ENCODE data around the gene FOXO4. TPM values are rescaled to one million over a fixed set of nuclear protein-coding genes. Genes with fewer than 3 reads are reported as not detected.
A peak's percentile ranks its signal among the peaks of the same experiment; 100 is the strongest.

FOXO4 gene
- total RNA-seq, 1 donor from 2014 or later: 5.8 TPM

DNA sequence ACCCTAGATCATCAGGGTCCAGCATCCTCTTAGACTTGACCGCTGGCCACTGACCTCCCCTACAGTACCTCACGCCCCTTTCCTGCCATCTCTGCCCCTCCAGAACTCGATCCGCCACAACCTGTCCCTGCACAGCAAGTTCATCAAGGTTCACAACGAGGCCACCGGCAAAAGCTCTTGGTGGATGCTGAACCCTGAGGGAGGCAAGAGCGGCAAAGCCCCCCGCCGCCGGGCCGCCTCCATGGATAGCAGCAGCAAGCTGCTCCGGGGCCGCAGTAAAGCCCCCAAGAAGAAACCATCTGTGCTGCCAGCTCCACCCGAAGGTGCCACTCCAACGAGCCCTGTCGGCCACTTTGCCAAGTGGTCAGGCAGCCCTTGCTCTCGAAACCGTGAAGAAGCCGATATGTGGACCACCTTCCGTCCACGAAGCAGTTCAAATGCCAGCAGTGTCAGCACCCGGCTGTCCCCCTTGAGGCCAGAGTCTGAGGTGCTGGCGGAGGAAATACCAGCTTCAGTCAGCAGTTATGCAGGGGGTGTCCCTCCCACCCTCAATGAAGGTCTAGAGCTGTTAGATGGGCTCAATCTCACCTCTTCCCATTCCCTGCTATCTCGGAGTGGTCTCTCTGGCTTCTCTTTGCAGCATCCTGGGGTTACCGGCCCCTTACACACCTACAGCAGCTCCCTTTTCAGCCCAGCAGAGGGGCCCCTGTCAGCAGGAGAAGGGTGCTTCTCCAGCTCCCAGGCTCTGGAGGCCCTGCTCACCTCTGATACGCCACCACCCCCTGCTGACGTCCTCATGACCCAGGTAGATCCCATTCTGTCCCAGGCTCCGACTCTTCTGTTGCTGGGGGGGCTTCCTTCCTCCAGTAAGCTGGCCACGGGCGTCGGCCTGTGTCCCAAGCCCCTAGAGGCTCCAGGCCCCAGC is 5.2 kb downstream of the FOXO4 start:
- no peak for DNase-seq

DNA sequence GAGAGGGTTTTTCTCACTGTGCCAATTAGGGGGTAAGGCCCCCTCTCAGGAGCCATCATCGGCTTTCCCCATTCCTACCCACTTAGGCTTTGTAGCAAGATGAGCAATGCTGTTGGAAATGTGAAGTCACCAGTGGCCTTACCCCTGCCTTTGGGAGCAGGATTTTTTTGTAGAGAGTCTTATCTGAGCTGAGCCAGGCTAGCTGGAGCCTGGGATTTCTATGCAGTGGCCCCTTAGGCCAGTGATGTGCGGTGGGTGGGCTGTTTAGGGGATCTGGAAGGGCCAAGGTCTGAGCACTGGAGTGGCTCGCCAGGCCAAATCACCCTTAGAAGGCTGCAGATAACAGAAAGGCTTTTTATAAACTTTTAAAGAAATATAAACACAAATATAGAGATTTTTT is 6.6 kb downstream of the FOXO4 start:
- DNase-seq: no peak

DNA sequence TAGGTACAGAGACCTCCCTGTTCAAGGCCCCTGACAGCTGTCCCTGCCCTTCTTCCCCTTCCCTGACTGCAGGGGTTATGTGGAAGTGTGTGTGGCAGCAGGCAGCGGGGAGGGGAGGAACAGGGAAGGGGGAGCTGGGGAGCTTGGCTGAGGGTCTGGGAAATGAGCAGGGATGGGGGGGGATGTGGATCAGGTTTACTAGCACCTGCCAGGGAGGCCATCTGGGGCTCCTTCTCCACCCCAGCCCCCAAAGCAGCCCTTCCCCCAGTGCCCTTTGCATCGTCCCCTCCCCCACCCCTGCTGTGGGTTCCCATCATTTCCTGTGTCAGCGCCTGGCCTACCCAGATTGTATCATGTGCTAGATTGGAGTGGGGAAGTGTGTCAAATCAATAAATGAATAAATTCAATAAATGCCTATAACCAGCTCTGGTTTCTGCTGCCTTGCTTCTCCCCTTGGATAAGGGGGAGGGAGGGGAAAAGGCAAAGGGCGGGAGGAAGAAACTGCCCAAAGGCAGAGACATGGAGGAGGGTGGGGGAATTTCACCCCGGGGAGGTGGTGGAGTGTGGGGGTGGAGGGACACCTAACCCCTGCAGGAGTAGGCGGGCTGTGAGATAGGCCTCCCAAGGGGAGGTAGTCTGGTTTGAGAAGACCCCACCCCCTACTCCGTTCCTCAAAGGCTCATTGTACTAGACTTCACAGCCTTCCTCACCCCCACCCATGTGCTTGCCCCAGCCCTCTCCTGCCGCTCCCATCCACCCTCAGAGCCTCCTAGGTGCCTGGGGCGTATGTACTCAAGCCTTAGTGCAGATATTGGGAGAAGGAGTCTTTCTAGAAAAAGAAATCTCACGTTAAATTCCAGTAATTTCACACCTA is 7.7 kb downstream of the FOXO4 start:
- no peak for DNase-seq

DNA sequence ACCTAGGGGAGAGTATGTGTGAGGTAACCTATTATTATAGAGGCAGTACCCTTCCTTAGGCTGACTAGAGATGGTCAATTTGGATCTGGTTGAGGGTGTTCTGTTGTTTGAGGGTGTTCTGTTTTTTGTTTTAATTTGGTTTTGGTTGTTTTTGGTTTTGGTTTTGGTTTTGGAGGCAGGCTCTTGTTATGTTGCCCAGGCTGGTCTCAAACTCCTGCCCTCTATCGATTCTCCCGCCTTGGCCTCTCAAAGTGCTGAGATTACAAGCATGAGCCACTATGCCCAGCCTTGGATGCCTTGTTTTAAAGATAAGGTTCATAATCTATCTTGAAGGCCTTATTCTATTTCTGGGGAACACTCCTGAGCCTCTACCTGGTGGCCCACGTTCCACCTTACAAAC is 10.0 kb downstream of the FOXO4 start:
- no peak for DNase-seq

DNA sequence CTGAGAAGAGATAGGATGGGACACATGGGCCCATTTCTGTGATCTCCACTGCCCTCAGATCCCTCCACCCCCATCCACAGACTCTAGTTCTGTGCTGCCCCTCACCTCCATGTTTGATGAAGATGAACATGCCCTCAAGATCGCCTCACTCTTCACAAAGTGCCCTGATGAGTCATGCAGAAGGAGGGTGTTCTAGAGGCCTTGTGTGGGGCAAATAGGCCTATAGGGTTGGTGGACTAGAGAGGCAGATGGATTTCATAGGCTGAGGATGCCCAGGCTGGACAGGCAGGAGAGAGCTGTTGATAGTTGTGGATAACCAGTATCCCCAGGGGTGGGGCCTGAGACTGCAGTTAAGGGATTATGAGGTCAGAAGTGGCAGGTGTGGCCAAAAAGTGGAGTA is 10.8 kb downstream of the FOXO4 start, which contains the start of gene CXorf65:
Gene CXorf65 (minus strand): TSS at position 314 of the 400 bp plus-strand sequence. CDS start 184 bp downstream, at position 130.
- DNase-seq: no peak

DNA sequence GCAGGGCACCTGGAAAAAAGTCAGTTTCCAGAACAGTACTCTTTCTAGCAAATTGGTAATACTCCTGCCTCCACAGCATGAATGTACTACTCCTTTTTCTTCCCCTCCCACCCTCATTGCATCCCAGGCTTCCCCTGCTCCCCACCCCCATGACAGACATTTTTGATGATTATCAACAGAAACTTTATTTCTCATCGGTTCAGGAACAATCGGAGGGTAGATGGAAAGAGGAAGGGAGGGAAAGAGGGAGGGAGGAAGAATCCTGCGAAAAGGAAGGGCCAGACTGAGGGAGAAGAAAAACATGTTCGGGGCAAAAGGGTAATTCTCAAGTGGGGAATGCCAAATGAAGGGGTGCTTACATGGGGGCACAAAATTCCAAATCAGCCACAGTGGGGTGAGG is 11.6 kb downstream of the FOXO4 start:
- DNase-seq: no peak

DNA sequence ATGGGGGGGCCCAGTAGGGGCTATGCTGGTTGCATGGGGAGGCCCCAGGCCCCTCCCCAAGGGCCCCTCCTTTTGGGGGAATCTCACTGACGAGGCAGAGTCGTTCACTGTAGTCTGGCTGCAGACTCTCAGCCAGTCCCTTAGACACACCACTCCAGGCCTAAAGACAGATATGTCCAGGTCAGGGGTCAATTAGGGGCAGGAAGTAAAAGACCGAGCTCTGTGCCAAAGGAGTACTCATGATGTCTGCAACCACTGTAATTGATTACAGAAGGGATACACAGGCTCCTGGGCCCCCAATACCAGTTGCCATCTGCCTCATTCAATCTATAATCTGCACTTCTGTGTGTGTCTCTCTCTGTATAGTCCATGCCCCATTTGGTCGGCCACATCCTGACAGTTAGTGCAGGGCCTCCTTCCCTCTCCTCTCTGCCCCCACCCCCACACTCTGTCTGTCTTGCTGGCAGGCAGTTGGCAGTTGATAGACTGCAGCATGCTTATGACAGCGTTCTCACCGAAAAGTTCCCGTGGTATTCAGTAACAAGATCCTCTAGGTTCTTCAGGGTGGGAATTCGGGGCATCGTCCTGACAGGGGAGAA is 12.2 kb downstream of the FOXO4 start:
- DNase-seq: no peak

DNA sequence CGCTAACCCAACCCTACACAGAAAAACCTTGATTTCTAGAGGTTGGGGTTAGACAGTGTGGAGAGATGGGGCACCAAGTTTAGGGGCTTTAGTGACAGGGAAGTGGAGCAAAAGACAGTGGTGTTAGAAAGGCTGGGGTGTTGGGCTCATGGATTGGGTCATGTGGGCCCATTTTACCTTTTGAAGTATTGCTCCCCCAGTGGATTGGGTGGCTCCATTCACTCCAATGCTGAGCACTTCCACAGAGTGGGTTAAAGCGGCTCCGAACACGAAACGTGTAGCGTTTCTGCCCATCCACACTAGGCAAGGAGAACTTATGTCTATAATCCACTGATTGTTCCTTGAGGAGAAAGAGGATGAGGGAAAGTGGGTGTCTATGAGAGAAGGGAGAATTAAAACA is 13.4 kb downstream of the FOXO4 start:
- no peak for DNase-seq

DNA sequence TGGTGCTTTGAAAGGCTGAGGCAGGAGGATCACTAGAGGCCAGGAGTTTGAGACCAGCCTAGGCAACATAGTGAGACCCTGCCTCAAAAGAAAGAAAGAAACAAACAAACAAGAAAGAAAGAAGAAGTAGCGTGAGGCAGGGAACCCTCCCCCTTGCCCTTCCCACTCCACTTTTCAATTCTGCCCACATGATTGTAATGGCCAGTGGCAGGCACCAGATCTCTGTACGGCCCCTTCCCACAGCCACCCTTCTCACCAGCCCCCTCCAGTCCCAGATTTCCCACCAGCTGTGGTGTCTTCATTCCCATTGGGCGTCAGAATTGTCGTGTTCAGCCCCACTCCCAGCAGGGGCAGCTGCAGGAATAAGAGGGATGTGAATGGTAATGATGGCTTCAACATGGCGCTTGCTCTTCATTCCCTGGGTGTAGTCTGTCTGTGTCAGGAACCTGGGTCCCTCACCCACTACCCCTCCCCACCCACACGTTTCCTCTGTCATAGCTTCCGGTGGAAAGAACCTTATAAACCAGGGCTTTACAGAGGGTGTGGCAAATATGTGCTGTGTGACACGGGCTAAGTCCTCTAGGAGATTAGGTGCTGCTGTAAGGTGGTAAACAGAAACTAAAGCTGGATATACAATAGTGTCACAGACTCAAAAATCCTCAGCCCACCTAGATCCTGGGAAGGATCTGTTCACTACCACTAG is 15.6 kb downstream of the FOXO4 start, which contains the start of gene IL2RG:
Gene IL2RG (minus strand): TSS at position 437 of the 703 bp plus-strand sequence. CDS start 38 bp downstream, at position 399.
- no peak for DNase-seq

DNA sequence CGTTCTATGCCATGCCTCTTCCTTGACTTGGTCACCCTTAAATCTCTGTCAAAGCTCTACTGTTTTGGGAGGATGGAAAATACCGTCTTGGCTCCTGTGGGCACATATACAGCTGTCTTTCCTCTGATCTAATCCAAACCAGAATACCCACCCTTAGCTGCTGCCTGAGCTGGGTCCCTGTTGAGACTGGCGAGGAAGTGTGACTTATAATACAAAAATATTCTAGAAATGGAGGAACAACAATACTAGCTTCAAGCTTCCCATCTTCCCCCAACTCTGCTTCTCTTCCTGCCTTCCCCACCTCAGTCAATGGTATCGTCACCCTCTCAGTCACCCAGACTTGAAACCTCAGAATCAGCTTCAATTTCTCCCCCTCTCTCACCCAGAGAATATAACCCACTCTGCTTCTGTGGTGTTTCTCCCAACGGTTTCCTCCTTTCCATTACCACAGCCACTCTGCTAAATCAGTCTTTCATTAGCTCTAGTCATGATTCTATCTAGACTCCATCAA is 16.3 kb downstream of the FOXO4 start:
- DNase-seq: no peak

DNA sequence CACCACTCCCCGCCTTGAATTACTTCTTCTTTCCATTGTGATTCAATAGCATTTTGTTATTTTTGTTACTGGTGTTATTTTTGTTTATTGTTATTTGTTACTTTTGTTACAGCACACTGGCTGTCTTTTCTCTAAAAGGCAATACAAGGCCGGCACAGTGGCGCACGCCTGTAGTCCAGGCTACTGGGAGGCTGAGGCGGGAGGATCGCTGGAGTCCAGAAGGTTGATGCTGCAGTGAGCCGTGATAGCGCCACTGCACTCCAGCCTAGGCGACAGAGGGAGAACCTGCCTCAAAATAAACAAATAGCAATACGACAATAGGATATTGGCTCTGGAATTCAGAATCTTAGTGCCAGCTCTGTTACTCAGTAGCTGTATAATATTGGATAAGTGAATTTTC is 21.7 kb downstream of the FOXO4 start:
- no peak for DNase-seq

DNA sequence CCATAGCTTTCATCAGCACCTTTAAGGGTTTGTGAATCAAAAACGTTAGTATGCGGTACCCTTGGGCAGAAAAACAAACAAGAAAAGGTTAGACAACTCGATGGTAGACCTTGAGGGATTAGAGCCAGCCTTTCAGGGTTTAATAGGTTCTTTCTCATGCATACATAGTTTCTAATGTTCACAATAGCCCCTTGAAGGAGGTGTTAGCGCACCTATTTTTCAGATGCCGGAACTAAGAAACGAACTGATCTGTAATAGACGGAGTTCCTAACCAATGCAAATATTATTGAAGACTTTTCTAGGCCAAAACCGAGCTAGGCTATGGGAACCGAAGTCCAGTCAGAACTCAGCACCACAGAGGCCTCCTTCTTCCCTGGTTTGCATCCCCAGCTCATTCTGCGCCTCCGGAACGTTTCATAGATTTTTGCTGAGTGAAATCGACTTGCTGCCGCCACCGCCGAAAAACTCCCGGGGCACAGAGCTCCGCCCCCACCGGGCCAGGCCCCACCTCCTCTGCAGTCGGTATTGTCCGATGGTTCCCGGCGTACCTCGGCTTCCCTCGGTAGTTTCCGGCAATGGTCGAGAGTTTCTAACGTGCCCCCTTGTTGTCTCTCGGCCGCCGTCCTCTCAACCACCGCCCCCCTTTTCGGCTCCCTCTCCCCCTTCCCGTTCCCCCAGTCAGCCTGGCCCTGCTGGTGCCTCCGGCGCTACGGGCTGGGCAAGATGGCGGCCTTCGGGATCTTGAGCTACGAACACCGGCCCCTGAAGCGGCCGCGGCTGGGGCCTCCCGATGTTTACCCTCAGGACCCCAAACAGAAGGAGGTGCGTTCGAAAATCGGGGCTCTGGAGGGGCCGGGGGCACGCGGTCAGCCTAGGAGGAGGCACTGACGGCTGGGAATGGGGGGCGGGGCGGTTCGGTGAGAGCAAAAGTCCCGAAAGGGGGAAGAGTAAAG is 22.7 kb downstream of the FOXO4 start, which contains the start of gene MED12:
Gene MED12 (plus strand): TSS at position 565 of the 953 bp plus-strand sequence. CDS start 159 bp downstream, at position 724.
- peak; percentile 80 for DNase-seq

DNA sequence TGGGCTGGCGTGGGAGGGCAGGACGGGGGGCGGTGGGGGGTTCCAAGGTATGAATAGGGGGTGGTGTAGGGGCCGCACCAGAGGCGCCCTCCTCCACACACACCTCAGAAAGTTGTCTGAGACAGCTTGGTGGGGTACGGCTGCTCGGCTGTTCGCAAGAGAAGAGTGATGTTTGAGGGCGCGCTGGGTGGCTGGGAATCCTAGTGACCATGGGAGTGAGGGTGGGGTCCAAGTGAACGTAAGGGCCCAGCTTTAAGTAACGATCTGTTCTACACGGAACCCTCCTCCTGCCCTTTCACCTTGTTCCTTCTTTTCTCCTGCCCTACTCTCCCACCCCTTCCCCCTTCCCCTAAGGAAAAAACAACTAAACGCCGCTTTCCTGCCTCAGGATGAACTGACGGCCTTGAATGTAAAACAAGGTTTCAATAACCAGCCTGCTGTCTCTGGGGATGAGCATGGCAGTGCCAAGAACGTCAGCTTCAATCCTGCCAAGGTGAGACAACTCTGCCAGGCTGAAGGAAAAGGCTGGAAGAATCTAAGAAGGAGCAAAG is 23.4 kb downstream of the FOXO4 start:
- no peak for DNase-seq

DNA sequence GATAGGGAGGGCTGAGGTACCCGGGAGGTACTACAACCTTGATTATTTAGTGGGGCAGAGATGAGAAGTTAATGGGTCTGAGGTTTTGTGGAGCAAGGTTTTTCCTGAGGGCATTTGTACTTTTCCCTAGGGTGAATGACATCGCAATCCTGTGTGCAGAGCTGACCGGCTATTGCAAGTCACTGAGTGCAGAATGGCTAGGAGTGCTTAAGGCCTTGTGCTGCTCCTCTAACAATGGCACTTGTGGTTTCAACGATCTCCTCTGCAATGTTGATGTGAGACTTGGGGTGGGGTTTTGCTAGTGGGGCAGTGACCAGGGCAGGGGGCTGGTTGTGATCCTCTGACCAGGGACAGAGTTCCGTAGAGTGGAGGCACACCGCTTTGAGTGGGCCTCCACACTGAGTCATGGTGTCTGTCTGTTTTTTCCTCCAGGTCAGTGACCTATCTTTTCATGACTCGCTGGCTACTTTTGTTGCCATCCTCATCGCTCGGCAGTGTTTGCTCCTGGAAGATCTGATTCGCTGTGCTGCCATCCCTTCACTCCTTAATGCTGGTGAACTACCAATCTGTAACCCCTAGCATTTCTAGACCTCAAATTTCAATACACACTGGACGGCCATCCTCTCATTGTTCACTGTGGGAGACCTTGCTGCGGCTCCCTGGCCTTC is 32.6 kb downstream of the FOXO4 start:
- DNase-seq: no peak

DNA sequence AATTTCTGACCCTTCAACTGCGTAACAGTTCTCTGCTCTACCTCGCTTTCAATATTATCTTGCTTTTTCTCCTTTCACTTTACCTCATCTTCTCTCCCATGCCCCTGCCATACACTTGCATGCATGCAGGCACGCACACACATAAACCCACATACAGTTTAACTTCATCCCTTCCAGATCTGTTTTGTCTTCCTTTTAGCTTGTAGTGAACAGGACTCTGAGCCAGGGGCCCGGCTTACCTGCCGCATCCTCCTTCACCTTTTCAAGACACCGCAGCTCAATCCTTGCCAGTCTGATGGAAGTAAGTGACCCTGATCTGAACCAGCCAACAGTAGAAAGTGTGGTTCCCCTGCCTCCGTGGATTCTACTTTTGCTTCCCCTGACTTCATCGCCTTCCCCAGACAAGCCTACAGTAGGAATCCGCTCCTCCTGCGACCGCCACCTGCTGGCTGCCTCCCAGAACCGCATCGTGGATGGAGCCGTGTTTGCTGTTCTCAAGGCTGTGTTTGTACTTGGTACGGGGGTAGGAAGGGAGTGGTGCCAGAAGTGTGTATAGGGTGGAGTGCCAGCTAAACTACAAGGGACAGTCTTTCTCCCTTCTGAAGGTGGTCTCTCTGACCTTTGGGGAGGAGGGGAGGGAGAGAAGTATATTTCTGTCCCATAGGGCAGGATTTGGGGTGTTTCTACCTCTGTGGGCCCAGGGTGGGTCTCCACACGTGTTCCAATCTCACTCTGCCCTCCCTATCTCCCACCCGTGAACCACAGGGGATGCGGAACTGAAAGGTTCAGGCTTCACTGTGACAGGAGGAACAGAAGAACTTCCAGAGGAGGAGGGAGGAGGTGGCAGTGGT is 33.5 kb downstream of the FOXO4 start:
- DNase-seq: peak; percentile 33

DNA sequence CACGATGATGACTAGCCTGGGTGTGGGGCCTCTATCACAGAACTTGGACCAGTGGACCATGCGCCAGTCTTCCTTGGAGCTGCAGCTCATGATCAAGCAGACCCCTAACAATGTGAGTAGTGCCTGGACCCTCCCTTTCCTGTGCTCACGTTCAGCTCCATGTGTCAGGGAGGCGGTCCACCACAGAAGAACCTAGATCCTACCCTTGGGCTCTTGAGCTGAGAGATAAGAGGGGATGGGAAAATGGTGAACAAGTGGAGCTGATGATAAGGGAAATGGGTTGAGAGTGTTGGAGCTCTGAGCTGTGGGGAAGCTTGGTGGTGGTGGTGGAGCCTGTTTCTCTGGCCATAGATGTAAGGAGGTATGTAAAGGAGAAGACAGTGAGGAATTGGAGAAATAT is 35.9 kb downstream of the FOXO4 start:
- DNase-seq: no peak

DNA sequence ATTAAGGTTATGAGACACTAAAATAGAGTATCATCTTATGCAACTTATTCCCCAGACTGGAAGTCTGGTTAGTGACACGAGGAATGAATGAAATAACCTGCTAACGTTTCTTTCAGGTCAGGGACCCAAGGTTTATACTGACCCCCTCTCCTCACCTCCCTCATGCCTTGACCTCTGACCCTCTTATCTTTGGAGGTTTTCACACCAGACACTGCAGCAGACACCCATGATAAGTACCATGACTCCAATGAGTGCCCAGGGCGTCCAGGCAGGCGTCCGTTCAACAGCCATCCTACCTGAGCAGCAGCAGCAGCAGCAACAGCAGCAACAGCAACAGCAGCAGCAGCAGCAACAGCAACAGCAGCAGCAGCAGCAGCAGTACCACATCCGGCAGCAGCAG is 44.8 kb downstream of the FOXO4 start:
- DNase-seq: no peak

DNA sequence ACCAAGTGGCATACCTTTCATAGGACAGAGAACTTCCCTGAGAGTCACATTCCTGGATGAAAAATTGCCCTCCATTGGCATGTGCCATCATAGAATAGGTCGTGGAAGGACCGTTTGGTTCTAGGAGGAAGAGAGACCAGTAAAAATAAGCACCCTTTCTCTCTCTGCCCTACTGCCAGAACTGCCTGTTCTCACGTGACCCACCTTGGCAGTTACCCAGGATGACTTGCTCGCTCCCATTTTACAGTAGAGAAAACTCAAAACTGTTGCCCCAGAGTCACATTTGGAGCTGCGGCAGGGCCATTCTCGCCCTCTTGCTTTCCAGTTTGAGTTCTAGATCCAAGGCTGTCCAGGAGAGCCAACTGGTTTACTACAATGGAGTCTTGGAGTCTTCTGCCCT is 47.9 kb downstream of the FOXO4 start:
- peak; percentile 2 for DNase-seq

Measured in occipital lobe (tissue), 2 donors.